GM21737 (cell line): Measurements from ENCODE around the gene RITA1.
"Not testable (repeated sequence)": the region's sequence is repeated elsewhere in the genome, so short reads cannot be mapped to it uniquely, and the experiment has no call there.

Experiments used
- ATAC-seq: cut with Tn5 transposase; IDR thresholded peaks from one replicate; pipeline ENCODE4 v1.9.1; 2021; ENCODE audit warnings: mild to moderate bottlenecking, moderate library complexity; ENCODE audit not compliant: unreplicated experiment

The RITA1 gene

GRCh38 chr12:113185180-113186032 lies at the start of gene RITA1, which contains the start of gene DDX54:
Gene RITA1 (plus strand): TSS chr12:113185721. CDS start chr12:113186747, 1,026 bp downstream.
Gene DDX54 (minus strand): TSS chr12:113185478. CDS start chr12:113185451, 27 bp downstream.
- ATAC-seq, result peak; percentile 44

GRCh38 chr12:113136128-113136989 lies 49.2 kb upstream of the RITA1 start:
- no peak for ATAC-seq

DNA sequence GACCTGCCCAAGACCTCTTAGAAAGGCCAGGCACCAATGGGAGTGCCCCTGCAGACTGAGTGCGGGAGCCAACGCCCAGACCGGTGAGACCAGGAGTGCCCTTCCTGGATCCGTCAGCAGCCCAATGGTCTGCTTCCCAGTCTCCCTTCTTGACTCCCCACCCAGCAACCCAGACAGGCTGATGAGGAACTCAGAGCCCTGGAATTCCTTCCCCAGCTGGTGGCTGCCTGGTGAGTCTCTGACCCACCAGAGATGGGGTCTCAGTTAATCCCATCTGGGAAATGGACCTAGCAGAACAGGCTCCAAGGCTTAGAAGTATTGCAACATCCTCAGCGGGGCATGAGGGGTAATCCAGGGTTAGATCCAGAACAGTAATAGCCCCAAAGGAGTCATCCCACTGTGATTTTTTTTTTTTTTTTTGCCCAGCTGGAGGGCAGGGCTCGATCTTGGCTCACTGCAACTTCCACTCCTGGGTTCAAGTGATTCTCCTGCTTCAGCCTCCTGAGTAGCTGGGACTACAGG lies 48.5 kb upstream of the RITA1 start:
- no peak for ATAC-seq

DNA sequence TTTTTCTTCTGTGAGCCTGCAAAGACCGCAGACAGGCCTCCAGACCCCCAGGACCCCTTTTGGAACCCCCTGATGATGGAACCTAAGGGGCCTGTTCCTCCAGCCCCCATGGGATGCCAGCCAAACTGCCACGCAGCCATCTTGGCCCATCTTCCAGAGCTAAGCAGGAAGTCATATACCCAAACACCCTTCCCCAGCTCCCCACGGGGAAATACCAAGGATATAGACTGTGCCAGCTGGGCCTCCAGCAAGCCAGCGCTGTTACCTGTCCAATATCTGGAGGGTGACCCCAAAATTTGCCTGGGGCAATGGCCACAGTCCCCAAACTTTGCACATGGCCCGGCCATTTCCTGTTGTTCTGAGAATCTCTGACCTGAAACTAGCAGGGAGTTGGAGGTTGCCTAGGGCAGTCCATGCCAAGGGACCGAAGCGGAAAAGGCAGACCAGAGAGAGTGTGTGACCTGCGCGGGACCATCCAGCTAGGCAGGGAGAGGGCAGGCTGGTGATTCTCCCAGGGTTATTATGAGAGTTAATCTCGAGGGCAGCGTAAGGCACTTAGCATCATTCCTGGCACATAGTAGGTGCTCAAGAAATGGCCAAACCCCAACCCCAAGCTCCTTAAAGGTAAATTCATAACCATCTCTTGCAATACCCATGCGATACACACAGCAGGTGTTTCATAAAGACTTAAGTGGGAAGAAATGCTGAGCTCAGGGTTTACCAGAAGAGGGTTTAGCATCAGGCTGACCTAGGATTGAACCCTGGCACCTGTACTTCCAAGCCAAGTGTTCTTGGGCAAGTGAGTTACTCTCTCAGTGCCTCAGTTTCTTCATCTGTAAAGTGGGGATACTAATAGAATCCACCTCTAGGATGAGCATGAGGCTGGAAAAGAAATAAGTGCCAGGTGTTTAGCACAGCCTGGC lies 47.4 kb upstream of the RITA1 start:
- ATAC-seq, result no peak

DNA sequence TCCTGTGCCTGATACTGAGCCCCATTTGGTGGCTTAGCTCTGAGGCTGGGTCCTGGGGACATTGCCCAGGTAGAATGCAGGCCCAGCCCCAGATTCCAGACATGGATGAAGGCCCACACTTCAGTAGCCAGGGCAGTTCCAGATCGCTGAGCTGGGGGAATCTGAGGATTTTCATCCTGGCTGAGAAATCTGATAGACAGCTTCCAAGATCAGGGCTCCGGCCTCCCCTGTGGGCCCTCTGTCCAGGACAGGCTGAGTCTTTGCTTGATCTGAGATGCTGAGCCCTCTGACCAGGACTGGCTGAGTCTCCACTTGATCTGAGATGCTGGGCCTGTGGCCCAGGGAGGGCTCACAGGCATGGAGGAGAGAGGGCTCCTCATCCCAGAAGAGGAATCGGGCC lies 46.7 kb upstream of the RITA1 start:
- no peak for ATAC-seq

GRCh38 chr12:113140706-113141105 lies 44.8 kb upstream of the RITA1 start:
- no peak for ATAC-seq

DNA sequence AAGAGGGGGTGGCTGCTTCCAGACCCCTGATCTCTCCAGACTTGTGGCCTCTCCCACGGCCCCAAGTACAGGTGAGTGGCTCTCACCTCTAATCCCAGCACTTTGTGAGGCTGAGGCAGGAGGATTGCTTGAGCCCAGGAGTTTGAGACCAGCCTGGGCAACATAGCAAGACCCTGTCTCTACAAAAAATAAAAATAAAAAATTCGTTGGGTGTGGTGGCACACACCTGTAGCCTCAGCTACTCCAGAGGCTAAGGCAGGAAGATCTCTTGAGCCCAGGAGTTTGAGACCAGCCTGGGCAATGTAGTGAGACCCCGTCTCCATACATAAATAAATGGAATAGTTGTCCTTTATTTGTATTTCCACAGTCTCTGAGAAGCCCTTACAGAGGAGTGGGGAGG lies 43.8 kb upstream of the RITA1 start:
- ATAC-seq, result not testable (repeated sequence)

GRCh38 chr12:113142173-113142885 lies 43.2 kb upstream of the RITA1 start:
- no peak for ATAC-seq

- ATAC-seq, result no peak
These were observed 42.6 kb upstream of the RITA1 start for GRCh38 chr12:113142886-113143332.

GRCh38 chr12:113143959-113144358 lies 41.6 kb upstream of the RITA1 start:
- ATAC-seq, result no peak

- ATAC-seq, result no peak
These were observed 40.7 kb upstream of the RITA1 start for GRCh38 chr12:113144806-113145205.

DNA sequence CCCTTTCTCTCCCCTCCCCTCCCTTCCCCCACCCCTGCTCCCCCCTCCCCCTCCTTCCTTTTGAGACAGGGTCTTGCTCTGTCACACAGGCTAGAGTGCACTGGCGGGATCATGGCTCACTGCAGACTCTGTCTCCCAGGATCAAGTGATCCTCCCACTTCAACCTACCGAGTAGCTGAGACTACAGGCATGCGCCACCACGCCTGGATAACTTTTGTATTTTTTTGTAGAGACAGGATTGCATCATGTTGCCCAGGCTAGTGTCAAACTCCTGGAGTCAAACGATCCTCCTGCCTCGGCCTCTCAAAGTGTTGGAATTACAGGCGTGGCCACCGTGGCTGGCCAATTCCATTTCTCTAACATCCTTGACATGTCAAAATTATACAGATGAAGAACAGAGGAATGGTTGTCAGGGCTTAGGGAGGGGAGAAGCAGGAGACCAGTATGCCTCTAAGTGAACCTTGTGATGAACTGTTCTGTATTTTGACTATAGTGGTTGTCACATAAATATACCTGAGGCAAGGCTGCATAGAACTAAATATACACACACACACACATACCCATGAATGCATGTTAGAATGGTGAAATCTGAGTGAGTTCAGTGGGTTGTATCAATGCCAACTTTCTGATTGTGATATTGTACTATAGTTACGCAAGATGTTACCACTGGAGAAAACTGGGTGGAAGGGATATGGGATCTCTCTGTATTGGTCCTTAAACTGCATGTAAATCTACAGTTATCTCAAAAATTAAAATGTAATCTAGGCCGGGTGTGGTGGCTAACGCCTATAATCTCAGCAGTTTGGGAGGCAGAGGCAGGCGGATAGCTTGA lies 39.6 kb upstream of the RITA1 start:
- ATAC-seq, result no peak

- no peak for ATAC-seq
These were observed 38.5 kb upstream of the RITA1 start for GRCh38 chr12:113146999-113147398.

- no peak for ATAC-seq
These were observed 36.0 kb upstream of the RITA1 start, which contains the start of gene CFAP73 for GRCh38 chr12:113149361-113150150. Gene CFAP73 (plus strand): TSS chr12:113149724. CDS start chr12:113149858, 134 bp downstream.

- no peak for ATAC-seq
These were observed 33.9 kb upstream of the RITA1 start for GRCh38 chr12:113151655-113152054.

GRCh38 chr12:113152196-113152834 lies 33.2 kb upstream of the RITA1 start:
- no peak for ATAC-seq
